Activated T-helper 2 cell treated with anti-CD3 and anti-CD28 coated beads, Interferon-gamma antibody, Interleukin-2, Interleukin-4, amounts not matched to agents 10 μg/mL and 5 μg/mL and 100 μg/mL, durations not matched to agents 14 hours and 24 hours and 36 hours (primary cell): ENCODE results near the gene FAM222A. TPM values are rescaled to one million over a fixed set of nuclear protein-coding genes. Genes with fewer than 3 reads are reported as not detected.
"Not testable (repeated sequence)": the region's sequence is repeated elsewhere in the genome, so short reads cannot be mapped to it uniquely, and the experiment has no call there.

ENCODE experiments used
- DNase-seq: peaks from one replicate; pipeline ENCODE4 v3.0.0; 2021; ENCODE audit warnings: low spot score
- H3K27ac Mint-ChIP-seq: one replicate; pipeline ENCODE4 v1.8.0; 2021; ENCODE audit warnings: mixed read lengths
- H3K27me3 Mint-ChIP-seq: one replicate; pipeline ENCODE4 v1.8.0; 2021; ENCODE audit warnings: low read depth, mixed read lengths
- H3K36me3 Mint-ChIP-seq: one replicate; pipeline ENCODE4 v1.8.0; 2021; ENCODE audit warnings: low read depth, mixed read lengths
- H3K4me1 Mint-ChIP-seq: one replicate; pipeline ENCODE4 v1.8.0; 2021; ENCODE audit warnings: low read depth, mixed read lengths
- H3K4me3 Mint-ChIP-seq: one replicate; pipeline ENCODE4 v1.8.0; 2021; ENCODE audit warnings: low read depth, mild to moderate bottlenecking, moderate library complexity, mixed read lengths
- H3K9me3 Mint-ChIP-seq: one replicate; pipeline ENCODE4 v1.8.0; 2021; ENCODE audit warnings: mixed read lengths
- intact Hi-C: fragments of 100-400 bp; cut with micrococcal nuclease; formaldehyde crosslinking; loops from one replicate; pipeline ENCODE4 v1.15.1; 2023
- total RNA-seq: library from RNA; stranded (reverse); gene quantifications from 2 replicates; pipeline ENCODE4 v1.2.3, GENCODE V29; 2022

Gene FAM222A
- total RNA-seq, 1 donor from 2014 or later: 1.6 TPM

DNA sequence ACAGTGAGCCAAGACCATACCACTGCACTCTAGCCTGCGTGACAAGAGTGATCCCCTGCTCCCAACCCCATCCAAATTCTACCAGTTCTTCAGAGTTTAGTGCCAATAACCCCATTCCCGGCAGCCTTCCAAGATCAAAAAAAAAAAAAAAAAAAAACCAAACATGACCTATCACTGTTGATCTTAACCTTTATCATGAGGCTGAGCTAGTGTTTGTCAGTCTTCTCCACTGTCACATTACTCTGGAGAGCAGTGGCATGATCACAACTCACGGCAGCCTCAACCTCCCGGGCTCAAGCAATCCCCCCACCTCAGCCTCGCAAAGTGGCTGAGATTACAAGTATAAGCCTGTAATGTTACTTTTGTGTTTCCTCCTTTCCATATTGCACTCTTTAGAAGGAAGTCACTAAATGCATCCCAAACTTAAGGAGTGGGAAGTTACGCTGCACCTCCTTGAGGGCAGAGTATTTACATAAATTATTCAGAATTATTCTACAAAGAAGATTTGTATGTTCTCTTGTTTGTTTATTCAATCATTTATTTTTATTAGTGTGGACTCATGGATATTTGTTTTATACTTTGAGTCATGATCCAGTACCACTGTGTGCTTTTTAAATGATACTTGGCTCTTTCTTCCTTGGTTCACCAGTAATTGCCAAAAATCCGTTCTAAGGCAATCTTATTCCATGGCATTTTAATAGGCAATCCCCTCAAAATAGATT lies 31.5 kb upstream of the FAM222A start:
- peaks cover 14% of the 10 kb centered on the region for H3K27me3 Mint-ChIP-seq

DNA sequence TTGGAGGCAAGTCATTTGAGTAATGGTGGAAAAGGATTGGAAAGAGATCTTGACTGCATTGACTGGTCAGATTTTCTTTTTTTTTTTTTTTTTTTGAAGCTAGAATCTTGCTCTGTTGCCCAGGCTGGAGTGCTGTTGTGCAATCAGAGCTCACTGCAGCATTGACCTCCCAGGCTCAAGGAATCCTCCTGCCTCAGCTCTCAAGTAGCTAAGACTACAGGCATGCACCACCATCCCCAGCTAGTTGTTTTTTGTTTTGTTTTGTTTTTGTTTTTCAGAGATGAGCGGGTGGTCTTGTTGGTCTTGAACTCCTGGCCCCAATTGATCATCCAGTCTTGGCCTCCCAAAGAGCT lies 30.9 kb upstream of the FAM222A start:
- Mint-ChIP-seq H3K4me3 (no peak overlapping the region), H3K9me3 (no peaks in the 10 kb centered on the region), H3K4me1 (no peaks in the 10 kb centered on the region), H3K27me3 (peaks cover 11% of the 10 kb centered on the region), H3K27ac (no peak overlapping the region), H3K36me3 (no peaks in the 10 kb centered on the region)
- no peak for DNase-seq
- intact Hi-C loops: no loop called here

More for the DNA sequence above, 31.5 kb upstream of the FAM222A start:
- Mint-ChIP-seq H3K4me3 (no peak overlapping the region), H3K4me1 (no peaks in the 10 kb centered on the region), H3K27ac (no peak overlapping the region), H3K9me3 (no peaks in the 10 kb centered on the region), H3K36me3 (no peaks in the 10 kb centered on the region)
- DNase-seq: no peak
- intact Hi-C loops: no loop called here

DNA sequence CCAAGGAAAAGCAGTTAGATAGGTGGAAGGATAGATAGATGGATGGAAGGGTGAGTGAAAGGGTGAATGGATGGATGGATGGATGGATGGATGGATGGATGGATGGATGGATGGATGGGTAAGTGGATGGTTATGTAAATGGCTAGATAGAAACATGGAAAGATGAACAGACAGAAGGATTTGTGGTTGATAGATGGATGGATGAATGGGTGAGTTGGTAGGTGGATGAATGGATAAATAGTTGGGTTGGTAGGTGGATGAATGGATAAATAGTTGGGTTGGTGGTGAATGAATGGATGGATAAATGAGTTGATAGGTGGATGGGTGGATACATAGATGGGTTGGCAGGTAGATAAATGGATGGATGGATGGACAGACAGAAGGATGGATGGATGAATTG lies 30.3 kb upstream of the FAM222A start:
- intact Hi-C loops: no loop called here
- Mint-ChIP-seq H3K4me3 (no peak overlapping the region), H3K27me3 (peaks cover 8% of the 10 kb centered on the region), H3K9me3 (no peaks in the 10 kb centered on the region), H3K27ac (no peak overlapping the region), H3K4me1 (no peaks in the 10 kb centered on the region), H3K36me3 (no peaks in the 10 kb centered on the region)
- no peak for DNase-seq

DNA sequence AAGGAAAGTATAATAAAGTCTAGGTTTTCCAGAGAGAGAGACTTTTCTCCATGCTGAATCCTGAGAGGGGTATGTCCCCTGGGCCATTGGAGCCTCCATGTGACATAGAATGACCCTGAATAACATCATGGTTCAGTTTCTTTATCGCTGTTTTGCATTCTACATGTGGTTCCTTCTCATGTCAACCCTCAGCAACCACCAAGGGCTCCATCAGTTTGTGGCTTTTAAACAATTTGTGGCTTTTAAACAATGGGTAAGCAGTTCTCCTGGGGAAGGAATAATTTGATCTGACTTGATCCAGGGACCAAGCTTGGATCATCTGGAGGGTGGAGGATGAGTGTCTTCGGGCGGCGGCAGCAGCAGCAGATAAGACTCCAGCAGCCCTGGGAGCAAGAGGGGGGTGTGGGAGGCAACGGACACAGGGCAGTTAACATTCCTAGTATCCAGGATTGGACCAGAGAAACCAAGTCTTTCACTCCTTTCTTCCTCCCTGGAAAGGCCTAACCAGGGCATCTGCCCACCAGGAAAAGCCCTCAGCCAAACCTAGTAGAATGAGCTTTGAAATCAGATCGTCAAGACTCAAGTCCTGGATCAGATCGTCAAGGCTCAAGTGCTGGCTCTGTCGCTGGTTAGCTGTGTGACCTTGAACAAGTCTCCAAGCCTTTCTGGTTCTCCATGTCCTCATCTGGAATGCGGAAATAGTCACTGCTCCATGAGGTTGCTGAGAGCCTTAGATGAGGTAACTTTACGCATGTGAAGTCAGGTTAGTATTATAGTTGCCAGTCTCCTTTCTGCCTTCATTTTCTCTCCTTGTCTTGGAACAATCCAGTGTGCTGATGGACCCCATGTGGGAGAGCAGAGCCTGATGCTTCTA lies 27.8 kb upstream of the FAM222A start:
- DNase-seq: no peak
- Mint-ChIP-seq H3K4me1 (no peaks in the 10 kb centered on the region), H3K9me3 (no peaks in the 10 kb centered on the region), H3K4me3 (no peak overlapping the region), H3K36me3 (no peaks in the 10 kb centered on the region), H3K27me3 (peaks cover 7% of the 10 kb centered on the region), H3K27ac (no peak overlapping the region)
- intact Hi-C loops: no loop called here

DNA sequence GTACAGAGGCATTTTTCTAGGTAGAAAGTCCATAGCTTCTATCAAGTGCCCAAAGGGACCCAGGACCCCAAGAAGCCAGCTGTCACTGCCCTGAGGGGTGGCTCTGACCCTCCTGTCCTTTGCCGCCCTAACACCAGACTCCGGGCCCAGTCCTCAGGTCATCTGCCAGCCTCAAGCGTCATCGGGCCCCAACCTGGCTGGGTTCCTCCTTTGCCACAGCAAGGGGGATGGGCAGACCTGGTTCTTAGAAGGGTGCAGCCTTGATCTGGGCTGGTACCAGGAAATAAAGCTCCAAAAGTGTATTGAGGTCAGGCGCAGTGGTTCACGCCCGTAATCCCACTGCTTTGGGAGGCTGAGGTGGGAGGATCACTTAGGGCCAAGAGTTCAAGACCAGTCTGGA lies 27.1 kb upstream of the FAM222A start:
- Mint-ChIP-seq H3K4me3 (no peak overlapping the region), H3K4me1 (no peaks in the 10 kb centered on the region), H3K9me3 (no peaks in the 10 kb centered on the region), H3K36me3 (no peaks in the 10 kb centered on the region), H3K27ac (no peak overlapping the region), H3K27me3 (peaks cover 7% of the 10 kb centered on the region)
- no peak for DNase-seq
- intact Hi-C loops: no loop called here

DNA sequence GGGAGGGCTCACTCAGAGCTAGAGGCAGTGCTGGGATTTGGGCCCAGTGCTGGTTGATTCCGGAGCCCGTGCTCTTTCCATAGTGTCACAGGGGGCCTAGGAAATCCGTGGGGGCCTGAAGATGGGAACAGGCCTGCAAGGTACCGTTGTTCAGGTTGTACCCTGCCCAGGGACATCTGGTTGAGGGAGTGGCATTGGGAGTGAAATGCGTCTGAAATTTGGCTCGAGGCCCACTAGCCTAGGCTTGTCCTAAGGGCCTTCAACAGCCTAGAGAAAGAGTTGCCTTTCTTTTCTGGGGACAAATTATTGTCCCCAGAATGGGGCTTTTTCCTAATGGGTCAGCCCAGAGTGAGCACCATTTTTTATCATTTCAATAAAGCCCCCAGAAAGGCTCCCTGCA lies 26.4 kb upstream of the FAM222A start:
- DNase-seq: no peak
- H3K27me3 Mint-ChIP-seq: peaks cover 6% of the 10 kb centered on the region
- H3K4me3 Mint-ChIP-seq: no peak overlapping the region
- no peaks in the 10 kb centered on the region for H3K9me3 Mint-ChIP-seq
- intact Hi-C loops: no loop called here
- no peak overlapping the region for H3K27ac Mint-ChIP-seq
- no peaks in the 10 kb centered on the region for H3K4me1 Mint-ChIP-seq
- no peaks in the 10 kb centered on the region for H3K36me3 Mint-ChIP-seq

DNA sequence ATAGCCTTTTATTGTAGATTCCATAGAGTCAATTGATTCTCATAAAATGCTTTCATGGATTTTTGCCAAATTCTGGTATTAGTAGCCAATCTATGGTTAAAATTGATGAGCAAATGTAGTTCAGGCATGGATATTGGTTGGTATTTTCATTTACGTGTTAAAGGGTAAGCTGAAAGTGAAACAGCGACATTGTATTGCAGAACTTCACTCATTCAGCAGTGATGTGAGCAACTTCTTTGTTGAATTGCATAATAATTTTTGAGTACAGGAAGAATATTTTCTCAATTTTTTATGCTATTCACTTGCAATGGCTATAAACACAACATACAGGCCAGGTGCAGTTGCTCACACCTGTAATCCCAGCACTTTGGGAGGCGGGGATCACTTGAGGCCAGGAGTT lies 24.2 kb upstream of the FAM222A start:
- no peaks in the 10 kb centered on the region for H3K36me3 Mint-ChIP-seq
- no peak overlapping the region for H3K4me3 Mint-ChIP-seq
- no peak overlapping the region for H3K27ac Mint-ChIP-seq
- H3K4me1 Mint-ChIP-seq: no peaks in the 10 kb centered on the region
- DNase-seq: no peak
- peaks cover 6% of the 10 kb centered on the region for H3K27me3 Mint-ChIP-seq
- intact Hi-C loops: no loop called here
- no peaks in the 10 kb centered on the region for H3K9me3 Mint-ChIP-seq

DNA sequence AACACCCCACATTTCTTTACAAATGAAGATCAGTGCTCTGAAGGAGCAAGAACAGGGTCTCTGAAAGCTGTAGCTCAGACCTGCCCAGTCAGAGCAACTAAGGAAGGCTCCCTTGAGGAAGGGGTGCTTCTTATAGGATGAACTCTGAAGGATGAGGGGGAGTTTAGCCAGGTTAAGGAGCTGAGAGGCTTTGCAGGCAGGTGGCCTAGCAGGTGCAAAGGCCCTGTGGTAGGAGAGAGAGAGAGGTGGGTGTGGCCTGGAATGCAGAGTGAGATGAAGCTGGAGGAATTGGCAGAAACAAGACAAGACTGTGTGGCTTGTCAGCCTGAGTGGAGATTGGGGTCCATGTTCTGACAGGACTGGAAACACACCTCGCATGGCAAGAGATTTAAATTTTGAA lies 20.5 kb upstream of the FAM222A start:
- no peak for DNase-seq
- H3K27ac Mint-ChIP-seq: no peak overlapping the region
- no peaks in the 10 kb centered on the region for H3K9me3 Mint-ChIP-seq
- H3K36me3 Mint-ChIP-seq: no peaks in the 10 kb centered on the region
- H3K27me3 Mint-ChIP-seq: peaks cover 6% of the 10 kb centered on the region
- intact Hi-C loops: no loop called here
- H3K4me3 Mint-ChIP-seq: no peak overlapping the region
- H3K4me1 Mint-ChIP-seq: no peaks in the 10 kb centered on the region

DNA sequence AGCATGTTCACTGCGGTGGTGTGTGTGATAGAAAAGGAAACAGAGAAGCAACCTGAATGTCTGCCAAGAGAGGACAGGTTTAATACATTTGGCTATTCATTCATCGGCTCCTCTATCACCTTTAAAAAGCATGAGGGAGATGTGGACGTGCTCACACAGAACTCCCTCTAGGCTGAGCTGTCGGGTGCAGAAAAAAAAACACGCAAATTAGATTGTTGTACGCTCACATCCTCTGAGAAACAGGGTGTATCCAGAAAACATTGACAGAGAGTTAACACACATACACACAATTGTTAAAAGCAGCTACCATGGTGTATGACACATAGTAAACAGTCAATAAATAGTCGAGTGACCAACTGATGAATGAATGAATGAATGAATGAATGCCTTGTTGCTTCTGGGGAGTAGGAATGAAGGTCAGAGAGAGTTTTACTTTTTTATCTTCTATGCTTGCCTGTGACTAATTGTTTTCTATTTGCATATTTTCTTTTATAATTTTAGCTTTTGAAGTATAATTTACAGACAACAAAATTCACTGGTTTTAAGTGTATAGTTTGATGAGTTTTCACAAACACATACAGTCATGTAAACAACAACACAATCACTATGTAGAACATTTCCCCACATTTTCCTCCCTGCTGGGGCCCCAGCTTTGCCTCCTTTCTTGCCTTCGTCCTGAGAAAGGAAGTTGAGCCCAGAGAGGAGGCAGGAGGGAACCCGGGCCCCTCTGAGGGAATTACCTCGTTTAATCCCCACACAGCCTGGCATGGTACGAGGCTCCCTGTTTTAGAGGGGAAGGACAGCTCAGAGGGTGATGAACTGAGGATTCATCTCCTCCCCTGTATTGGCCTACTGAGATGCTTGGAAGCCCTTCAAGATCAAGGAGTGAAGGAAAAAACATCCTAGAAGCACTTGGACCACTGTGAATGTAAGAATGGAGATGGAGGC lies 19.7 kb upstream of the FAM222A start:
- no peak overlapping the region for H3K27ac Mint-ChIP-seq
- intact Hi-C loops: no loop called here
- peaks cover 6% of the 10 kb centered on the region for H3K27me3 Mint-ChIP-seq

DNA sequence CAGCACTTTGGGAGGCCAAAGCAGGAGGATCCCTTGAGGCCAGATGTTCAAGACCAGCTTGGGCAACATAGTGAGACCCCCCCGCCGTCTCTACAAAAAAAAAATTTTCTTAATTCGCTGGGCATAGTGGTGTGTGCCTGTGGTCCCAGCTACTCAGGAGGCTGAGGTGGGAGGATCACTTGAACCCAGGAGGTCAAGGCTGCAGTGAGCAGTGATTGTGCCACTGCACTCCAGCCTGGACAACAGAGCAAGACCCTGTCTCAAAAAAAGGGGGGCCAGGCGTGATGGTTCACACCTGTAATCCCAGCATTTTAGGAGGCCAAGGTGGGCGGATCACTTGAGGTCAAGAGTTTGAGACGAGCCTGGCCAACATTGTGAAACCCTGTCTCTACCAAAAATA lies 19.0 kb upstream of the FAM222A start:
- H3K27me3 Mint-ChIP-seq, H3K36me3 Mint-ChIP-seq, H3K4me1 Mint-ChIP-seq, H3K4me3 Mint-ChIP-seq, DNase-seq, H3K27ac Mint-ChIP-seq, H3K9me3 Mint-ChIP-seq, intact Hi-C loops: not testable (repeated sequence)

More for the DNA sequence above, 19.7 kb upstream of the FAM222A start:
- Mint-ChIP-seq H3K36me3 (no peaks in the 10 kb centered on the region), H3K9me3 (no peaks in the 10 kb centered on the region), H3K4me1 (no peaks in the 10 kb centered on the region), H3K4me3 (no peak overlapping the region)
- DNase-seq: no peak

DNA sequence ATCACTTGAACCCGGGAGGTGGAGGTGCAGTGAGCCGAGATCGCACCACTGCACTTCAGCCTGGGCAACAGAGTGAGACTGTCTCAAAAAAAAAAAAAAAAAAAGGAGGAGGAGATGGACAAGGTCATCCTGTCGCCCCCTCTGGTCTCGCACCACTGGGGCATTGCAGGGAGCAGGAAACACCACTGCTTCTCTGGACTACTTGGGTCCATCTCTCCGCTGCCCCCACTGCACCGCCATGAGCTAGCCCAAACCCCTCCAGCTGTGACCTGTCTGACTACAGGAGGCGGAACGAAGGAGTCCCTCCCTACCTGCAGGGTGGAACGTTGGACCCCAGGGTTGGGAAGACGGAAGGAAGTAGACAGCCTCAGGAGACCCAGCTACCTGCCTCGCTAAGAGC lies 18.2 kb upstream of the FAM222A start:
- Mint-ChIP-seq H3K27ac (no peak overlapping the region), H3K9me3 (no peaks in the 10 kb centered on the region), H3K27me3 (peaks cover 6% of the 10 kb centered on the region), H3K36me3 (no peaks in the 10 kb centered on the region), H3K4me3 (no peak overlapping the region), H3K4me1 (no peaks in the 10 kb centered on the region)
- DNase-seq: no peak
- intact Hi-C loops: no loop called here

DNA sequence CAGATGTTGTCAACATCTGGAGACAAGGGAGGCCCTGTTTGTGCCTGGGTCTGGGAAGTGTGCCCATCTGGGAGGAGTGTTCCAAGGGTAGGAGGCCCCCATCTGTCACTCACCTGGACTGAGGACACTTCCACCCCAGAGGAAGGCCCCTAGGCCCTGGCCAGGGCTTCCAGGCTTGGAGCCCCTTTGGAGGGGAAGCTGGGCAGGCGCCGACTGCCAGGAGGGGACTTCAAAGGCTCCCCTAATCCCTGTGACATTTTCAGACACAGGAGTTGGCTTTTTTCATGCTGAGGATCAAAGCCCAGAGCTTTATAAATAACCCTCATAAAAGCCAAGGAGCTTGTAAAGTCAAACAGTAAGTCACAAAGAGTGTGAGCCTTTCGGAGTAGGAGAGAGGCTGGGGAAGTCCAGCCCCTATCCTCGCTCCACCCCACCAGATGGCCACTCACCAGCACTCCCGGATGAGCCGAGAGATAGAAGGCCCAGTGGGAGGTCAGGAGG lies 17.6 kb upstream of the FAM222A start:
- Mint-ChIP-seq H3K27ac (no peak overlapping the region), H3K9me3 (no peaks in the 10 kb centered on the region), H3K4me1 (no peaks in the 10 kb centered on the region), H3K4me3 (no peak overlapping the region), H3K36me3 (no peaks in the 10 kb centered on the region), H3K27me3 (peaks cover 5% of the 10 kb centered on the region)
- intact Hi-C loops: no loop called here
- DNase-seq: no peak
